Testis (tissue), 2 donors: ENCODE measurements around the gene EMP1.

Experiments used
- POLR2A ChIP-seq: fragments of 450-650 bp; IDR thresholded peaks from one replicate; pipeline ENCODE4 v1.6.1; 2017; ENCODE audit warnings: antibody characterized with exemption, mild to moderate bottlenecking, moderate library complexity
- TF ChIP-seq, protein P1 (sequence below), 3 experiments: fragments of 450-650 bp in 2 of 3; fragments of 200-600 bp in 1 of 3; sonication (generic) in 1 of 3; IDR thresholded peaks; one replicate each; pipeline ENCODE4 v1.5.1; 2016 to 2019; ENCODE audit warnings: antibody characterized with exemption in 3 of 3, mild to moderate bottlenecking in 2 of 3, moderate library complexity in 1 of 3

DNA sequence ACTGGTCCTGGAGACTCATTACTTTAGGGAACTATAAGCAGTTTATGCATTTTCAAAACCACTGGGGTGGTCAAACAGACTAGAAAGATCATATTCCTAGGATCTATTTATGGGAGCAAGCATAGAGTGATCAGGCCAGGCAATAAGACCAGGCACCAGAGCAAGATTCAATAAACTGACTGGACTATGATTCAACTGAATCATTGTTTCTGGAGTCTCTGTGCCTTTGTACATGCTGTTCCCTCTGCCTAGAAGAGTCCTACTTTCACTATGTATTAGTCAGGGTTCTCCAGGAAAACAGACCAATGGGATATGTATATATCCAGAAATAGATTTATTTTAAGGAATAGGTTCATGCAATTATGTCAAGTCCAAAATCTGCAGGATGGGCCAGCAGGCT, 55.5 kb downstream of the EMP1 start:
- no peak for TF ChIP-seq POLR2A
- TF ChIP-seq, protein P1, sequence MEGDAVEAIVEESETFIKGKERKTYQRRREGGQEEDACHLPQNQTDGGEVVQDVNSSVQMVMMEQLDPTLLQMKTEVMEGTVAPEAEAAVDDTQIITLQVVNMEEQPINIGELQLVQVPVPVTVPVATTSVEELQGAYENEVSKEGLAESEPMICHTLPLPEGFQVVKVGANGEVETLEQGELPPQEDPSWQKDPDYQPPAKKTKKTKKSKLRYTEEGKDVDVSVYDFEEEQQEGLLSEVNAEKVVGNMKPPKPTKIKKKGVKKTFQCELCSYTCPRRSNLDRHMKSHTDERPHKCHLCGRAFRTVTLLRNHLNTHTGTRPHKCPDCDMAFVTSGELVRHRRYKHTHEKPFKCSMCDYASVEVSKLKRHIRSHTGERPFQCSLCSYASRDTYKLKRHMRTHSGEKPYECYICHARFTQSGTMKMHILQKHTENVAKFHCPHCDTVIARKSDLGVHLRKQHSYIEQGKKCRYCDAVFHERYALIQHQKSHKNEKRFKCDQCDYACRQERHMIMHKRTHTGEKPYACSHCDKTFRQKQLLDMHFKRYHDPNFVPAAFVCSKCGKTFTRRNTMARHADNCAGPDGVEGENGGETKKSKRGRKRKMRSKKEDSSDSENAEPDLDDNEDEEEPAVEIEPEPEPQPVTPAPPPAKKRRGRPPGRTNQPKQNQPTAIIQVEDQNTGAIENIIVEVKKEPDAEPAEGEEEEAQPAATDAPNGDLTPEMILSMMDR (IDR thresholded peaks at IDR 0.05) = no peak
